ENCODE measurements around the gene SCG3. TPM values are rescaled to one million over a fixed set of nuclear protein-coding genes. Genes with fewer than 3 reads are reported as not detected.
A peak's percentile ranks its signal among the peaks of the same experiment; 100 is the strongest.

Gene SCG3
- total and polyA plus RNA-seq, 2 of the 4 experiments (the other 2 are of a cell fraction): 0.02 TPM; not detected in 1

GRCh38 chr15:51721199-51721960 is 40.1 kb downstream of the SCG3 start:
- no peak overlapping the region for H3K56ac ChIP-seq (ENCODE audit: extremely low read depth, insufficient read depth, low read length)
- no peaks in the 10 kb centered on the region for H3K27me3 ChIP-seq (ENCODE audit: control insufficient read depth, insufficient read depth, low read length)
- H2AK5ac ChIP-seq (ENCODE audit: low read depth, low read length): no peak overlapping the region
- H2BK5ac ChIP-seq (ENCODE audit: low read depth, low read length, poor library complexity, severe bottlenecking): no peak overlapping the region
- in situ Hi-C loops (cut with MboI; ENCODE audit: low sequenced_read_pairs): no loop called here
- H4K91ac ChIP-seq (ENCODE audit: insufficient read depth, low read depth, low read length): no peak overlapping the region
- H3K4me2 ChIP-seq (ENCODE audit: low read depth, low read length): peak overlapping the region; percentile 43; the same call in 1 of the 2 replicates
- no peak overlapping the region for H4K5ac ChIP-seq (ENCODE audit: low read depth, low read length)
- intact Hi-C loops (cut with micrococcal nuclease): no loop called here
- H2BK120ac ChIP-seq (ENCODE audit: low read depth, low read length): no peak overlapping the region
- no TSS peak for BruUV-seq (replicated peaks)
- no peaks in the 10 kb centered on the region for H3K36me3 ChIP-seq (ENCODE audit: control insufficient read depth, insufficient read depth, low read length)
- H3K23ac ChIP-seq (ENCODE audit: low read depth, low read length): no peak overlapping the region
- H2BK15ac ChIP-seq (ENCODE audit: low read depth, low read length): no peak overlapping the region
- H3K4ac ChIP-seq (ENCODE audit: low read depth, low read length): no peak overlapping the region
- peaks cover 1% of the 10 kb centered on the region for H3K4me1 ChIP-seq (ENCODE audit: control insufficient read depth, insufficient read depth, low read length)
- WGBS, 2 experiments (ENCODE audit: extremely low coverage in 2 of 2, insufficient read length in 1 of 2): no CpG with 5 or more reads among the region's 5 CpGs
- CTCF ChIA-PET: interaction anchor here (0.5 kb wide), 1 partner anchor 16 kb away, joined by 3 read pairs; the partner anchor contains the start of gene LYSMD2
- peaks cover under 1% of the 10 kb centered on the region for H3K9me1 ChIP-seq (ENCODE audit: insufficient read depth, low read length)
- peaks cover under 1% of the 10 kb centered on the region; the same call in 1 of the 2 replicates for H4K20me1 ChIP-seq (ENCODE audit: insufficient read depth, low read length)
- POLR2A ChIA-PET (ENCODE audit: unreplicated experiment): no interaction called here
- no peak overlapping the region for H3K4me3 ChIP-seq (ENCODE audit: insufficient read depth, low read depth, low read length)
- H2AK9ac ChIP-seq (replicated peaks; ENCODE audit: low read depth, low read length, poor library complexity): no peak overlapping the region
- peaks cover 0 to 7% of the 10 kb centered on the region in 2 experiments; a peak in 1 of 4 replicates for H3K79me1 ChIP-seq (ENCODE audit: low read depth in 1 of 2, low read length in 2 of 2)
- no peak overlapping the region for H3K27ac ChIP-seq (ENCODE audit: insufficient read depth, low read length)
- dilution Hi-C loops (cut with HindIII; ENCODE audit: low sequenced_read_pairs, unreplicated experiment): no loop called here
- no peak for TF ChIP-seq RCOR1 (IDR thresholded peaks at IDR 0.05; ENCODE audit: insufficient replicate concordance, low read length)
- H3K18ac ChIP-seq (ENCODE audit: low read depth, low read length): no peak overlapping the region
- DNase-seq (peak; percentile 16), ATAC-seq (ENCODE audit: low read depth) (no peak)
- no peak overlapping the region for H2AFZ ChIP-seq (replicated peaks; ENCODE audit: low read length, poor library complexity)
- H3K14ac ChIP-seq (replicated peaks; ENCODE audit: low read depth, low read length): no peak overlapping the region
- no peak overlapping the region for H4K8ac ChIP-seq (ENCODE audit: low read depth in 2 of 2, low read length in 2 of 2)
- no peaks in the 10 kb centered on the region for H3K9me3 ChIP-seq (ENCODE audit: control insufficient read depth, insufficient read depth, low read length)
- no peak overlapping the region for H3K9ac ChIP-seq (ENCODE audit: low read depth, low read length)
- no peak overlapping the region for H2BK20ac ChIP-seq (ENCODE audit: low read depth, low read length)
